CD4-positive, alpha-beta T cell treated with Interleukin-12 subunit alpha and Interleukin-12 subunit beta, for 1 hour (primary cell): ENCODE data around the gene HSP90AA1.
A peak's percentile ranks its signal among the peaks of the same experiment; 100 is the strongest.
"Not testable (repeated sequence)": the region's sequence is repeated elsewhere in the genome, so short reads cannot be mapped to it uniquely, and the experiment has no call there.

Experiments used
- DNase-seq: peaks from one replicate; pipeline ENCODE4 v3.0.0-alpha.2; 2020

The HSP90AA1 gene

GRCh38 chr14:102064590-102064989, 22.3 kb downstream of the HSP90AA1 start:
- not testable (repeated sequence) for DNase-seq

GRCh38 chr14:102063808-102064429, 22.9 kb downstream of the HSP90AA1 start:
- DNase-seq: no peak

GRCh38 chr14:102063109-102063807, 23.6 kb downstream of the HSP90AA1 start:
- DNase-seq: peak; percentile 86

- no peak for DNase-seq
These were observed 27.9 kb downstream of the HSP90AA1 start for GRCh38 chr14:102058961-102059360.

GRCh38 chr14:102058146-102058545, 28.7 kb downstream of the HSP90AA1 start:
- DNase-seq: no peak

GRCh38 chr14:102057480-102058114, 29.2 kb downstream of the HSP90AA1 start:
- peak; percentile 29 for DNase-seq

GRCh38 chr14:102056694-102057442, 30.0 kb downstream of the HSP90AA1 start:
- no peak for DNase-seq

GRCh38 chr14:102055181-102055901, 31.5 kb downstream of the HSP90AA1 start:
- no peak for DNase-seq

GRCh38 chr14:102052522-102052921, 34.3 kb downstream of the HSP90AA1 start:
- DNase-seq: no peak

- no peak for DNase-seq
These were observed 36.2 kb downstream of the HSP90AA1 start for GRCh38 chr14:102050625-102051024.

GRCh38 chr14:102050026-102050405, 36.8 kb downstream of the HSP90AA1 start:
- DNase-seq: no peak

- DNase-seq: no peak
These were observed 37.4 kb downstream of the HSP90AA1 start for GRCh38 chr14:102049258-102050025.

- no peak for DNase-seq
These were observed 38.9 kb downstream of the HSP90AA1 start for GRCh38 chr14:102047808-102048540.

- peak; percentile 23 for DNase-seq
These were observed 40.2 kb downstream of the HSP90AA1 start for GRCh38 chr14:102046337-102047278.

- DNase-seq: no peak
These were observed 42.3 kb downstream of the HSP90AA1 start for GRCh38 chr14:102044566-102044965.

GRCh38 chr14:102043251-102044025, 43.4 kb downstream of the HSP90AA1 start:
- DNase-seq: no peak

GRCh38 chr14:102042699-102043098, 44.1 kb downstream of the HSP90AA1 start:
- DNase-seq: no peak

GRCh38 chr14:102040153-102040552, 46.7 kb downstream of the HSP90AA1 start:
- DNase-seq: no peak

- no peak for DNase-seq
These were observed 47.7 kb downstream of the HSP90AA1 start for GRCh38 chr14:102039157-102039556.
